Tongue (tissue), 3 donors: ENCODE data around the gene PROKR2. TPM values are rescaled to one million over a fixed set of nuclear protein-coding genes. Genes with fewer than 3 reads are reported as not detected.

Source experiments
- DNase-seq: peaks from one replicate; pipeline ENCODE4 v3.0.0-alpha.2; 2015
- small RNA-seq: library from RNA; depleted of rRNA; stranded (forward); fragments of <200 nt; gene quantifications from one replicate; pipeline ENCODE3, GENCODE V24; 2014; ENCODE audit warnings: low replicate concordance
- total RNA-seq: library from RNA; depleted of rRNA; stranded (reverse); fragments of >200 nt; gene quantifications from one replicate; pipeline ENCODE4 v1.2.3, GENCODE V29; 2014

The PROKR2 gene
- total RNA-seq, 1 donor from 2014 or later = not detected

DNA sequence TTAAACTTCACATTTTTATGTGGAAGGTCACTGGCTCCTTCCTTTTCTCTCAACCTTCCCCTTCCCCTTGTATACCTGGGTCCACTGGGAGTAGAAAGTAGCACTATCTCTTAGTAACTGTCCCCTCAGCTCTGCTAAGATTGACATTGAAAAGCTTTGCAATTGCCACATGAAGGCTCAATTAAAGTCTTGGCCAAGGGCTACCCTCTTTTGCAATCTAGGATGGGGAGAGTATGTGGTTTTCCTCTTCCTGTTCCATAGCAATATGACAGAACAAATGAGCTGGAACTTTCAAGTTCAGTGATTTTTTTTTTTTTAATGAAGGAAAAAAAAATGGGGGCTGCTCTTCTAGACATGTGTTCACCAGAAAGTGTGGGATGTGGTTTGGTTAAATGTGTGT is 37.1 kb downstream of the PROKR2 start:
- no peak for DNase-seq

DNA sequence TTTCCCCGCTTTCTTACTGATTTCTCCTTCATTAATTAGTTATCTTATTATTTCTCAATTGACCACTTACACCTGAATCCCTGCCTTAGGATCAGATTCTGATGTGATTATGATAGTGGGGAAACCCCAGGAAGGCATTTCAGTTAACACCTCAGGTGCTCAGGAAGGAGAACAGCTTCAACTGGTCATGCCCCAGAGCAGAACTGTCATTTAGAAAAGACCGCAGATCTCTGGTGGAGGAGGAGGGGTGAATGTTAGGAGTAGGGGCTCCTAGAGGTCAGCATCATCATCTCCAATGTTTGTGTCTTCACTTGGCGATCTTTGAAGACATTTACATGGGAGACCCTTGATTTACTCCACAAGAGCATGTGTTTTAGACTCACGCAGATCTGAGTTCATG is 44.5 kb downstream of the PROKR2 start:
- DNase-seq = no peak

DNA sequence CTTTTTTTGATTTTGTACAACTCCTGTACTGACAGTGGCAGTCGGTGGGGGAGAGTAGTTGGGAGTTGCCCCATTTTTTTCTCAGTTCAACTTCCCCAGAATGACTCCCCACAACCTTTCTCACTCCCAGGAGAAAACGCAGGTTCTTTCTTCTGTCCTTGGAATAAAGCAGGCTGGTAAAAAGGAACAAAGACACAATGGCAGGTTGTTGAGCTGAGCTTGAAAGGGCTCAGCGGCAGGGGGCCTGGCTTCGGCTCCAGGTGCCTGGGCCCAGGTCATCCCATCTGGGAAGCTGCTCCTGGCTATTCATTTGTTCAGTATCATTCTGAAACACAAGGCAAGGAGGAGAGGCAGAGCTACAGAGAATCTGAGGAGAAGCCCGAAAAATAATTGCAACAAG is 46.2 kb downstream of the PROKR2 start:
- no peak for DNase-seq

DNA sequence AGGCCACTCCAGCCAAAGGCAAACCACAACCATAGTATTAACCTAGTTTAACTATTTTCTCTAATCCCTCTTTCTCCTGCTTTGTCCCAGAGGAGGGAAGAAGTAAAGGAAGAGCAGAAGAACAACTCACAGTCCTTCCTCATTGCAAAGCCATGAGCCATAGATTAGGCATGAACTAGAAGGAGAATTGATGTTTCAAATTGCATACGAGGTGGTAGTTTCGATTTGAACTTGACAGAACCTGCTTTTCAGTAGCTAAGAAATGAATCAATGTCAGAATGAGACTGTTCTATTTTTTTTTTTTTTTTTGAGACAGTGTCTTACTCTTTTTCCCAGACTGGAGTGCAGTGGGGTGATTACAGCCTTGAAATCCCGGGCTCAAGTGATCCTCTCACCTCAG is 48.3 kb downstream of the PROKR2 start:
- no peak for DNase-seq

DNA sequence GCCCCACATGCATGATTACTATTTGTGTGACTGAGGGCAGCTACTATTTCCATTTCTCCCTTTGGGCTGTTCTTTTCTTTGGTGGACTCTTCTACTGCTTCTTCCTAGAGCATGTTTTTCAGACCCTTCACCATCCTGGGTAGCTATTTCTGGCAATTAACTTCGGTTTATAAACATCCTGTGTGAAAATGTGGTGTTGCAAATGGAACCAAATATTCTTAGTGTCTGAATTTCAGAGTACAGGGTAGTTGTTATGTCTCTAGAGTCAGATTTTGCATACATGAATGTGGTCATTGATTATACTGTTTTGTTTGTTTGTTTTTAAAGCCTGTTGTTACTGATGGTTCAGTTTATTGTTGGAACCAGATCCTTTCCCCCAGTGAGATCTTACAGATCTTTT is 49.7 kb downstream of the PROKR2 start:
- no peak for DNase-seq

Small RNA genes within 50 kb of the gene (small RNA-seq; reads per million reads assigned to genes)
- not detected for gene RNA5-8SP7

Other genes with a start within 250 kb of the PROKR2 start
- gene TMEM230, start 203.9 kb downstream of the PROKR2 start, total RNA-seq = 72.2 TPM
- gene PCNA, start 197.0 kb downstream of the PROKR2 start, total RNA-seq = 68.1 TPM
- gene CDS2, start 189.9 kb downstream of the PROKR2 start, total RNA-seq = 33.1 TPM